Thymus (tissue), 11 donors: ENCODE data around the gene ARMC2. TPM values are rescaled to one million over a fixed set of nuclear protein-coding genes. Genes with fewer than 3 reads are reported as not detected.

Experiments
- DNase-seq, 9 donors: peaks; one replicate each; pipeline ENCODE4 v3.0.0-alpha.2; 2013; ENCODE audit warnings: low spot score in 9 of 9, low read depth in 6 of 9, missing footprints in 1 of 9
- H3K27ac ChIP-seq, 2 donors: one replicate each; pipeline ENCODE4 v1.5.1; 2013; ENCODE audit warnings: control low read depth in 1 of 2, low read depth in 1 of 2, low read length in 1 of 2, mild to moderate bottlenecking in 1 of 2, moderate library complexity in 1 of 2
- H3K27me3 ChIP-seq, 2 donors: one replicate each; pipeline ENCODE4 v1.5.1; 2013; ENCODE audit warnings: low read length in 1 of 2; ENCODE audit not compliant: control insufficient read depth in 2 of 2, insufficient read depth in 1 of 2
- H3K36me3 ChIP-seq, 2 donors: one replicate each; pipeline ENCODE4 v1.5.1; 2013; ENCODE audit warnings: low read length in 1 of 2, mild to moderate bottlenecking in 1 of 2, moderate library complexity in 1 of 2; ENCODE audit not compliant: control insufficient read depth in 2 of 2, insufficient read depth in 2 of 2
- H3K4me1 ChIP-seq, 2 donors: one replicate each; pipeline ENCODE4 v1.5.1; 2013; ENCODE audit warnings: low read length in 2 of 2; ENCODE audit not compliant: control insufficient read depth in 2 of 2, insufficient read depth in 2 of 2
- H3K4me3 ChIP-seq, 2 donors: one replicate each; pipeline ENCODE4 v1.5.1; 2013; ENCODE audit warnings: low read length in 2 of 2, control low read depth in 1 of 2, mild to moderate bottlenecking in 1 of 2
- H3K9me3 ChIP-seq, 2 donors: one replicate each; pipeline ENCODE4 v1.5.1; 2013; ENCODE audit warnings: low read length in 1 of 2, mild to moderate bottlenecking in 1 of 2; ENCODE audit not compliant: control insufficient read depth in 2 of 2, insufficient read depth in 1 of 2
- WGBS: extraction: QIAGEN DNeasy Blood & Tissue Kit; methylation state at CpG from one replicate; pipeline ENCODE4 v1.1.7; 2013; 5-methylcytosine and 5-hydroxymethylcytosine counted together
- polyA plus RNA-seq: library from polyadenylated mRNA; stranded (reverse); fragments of 200-250 nt; gene quantifications from one replicate; pipeline ENCODE4 v1.2.3, GENCODE V29; 2013
- total RNA-seq: library from RNA; stranded (reverse); fragments of 120-200 nt; gene quantifications from one replicate; pipeline ENCODE4 v1.2.4, GENCODE V29; 2013
- donor health status: healthy.

Gene ARMC2
- total and polyA plus RNA-seq, 2 donors: 1.8 to 1.9 TPM

DNA sequence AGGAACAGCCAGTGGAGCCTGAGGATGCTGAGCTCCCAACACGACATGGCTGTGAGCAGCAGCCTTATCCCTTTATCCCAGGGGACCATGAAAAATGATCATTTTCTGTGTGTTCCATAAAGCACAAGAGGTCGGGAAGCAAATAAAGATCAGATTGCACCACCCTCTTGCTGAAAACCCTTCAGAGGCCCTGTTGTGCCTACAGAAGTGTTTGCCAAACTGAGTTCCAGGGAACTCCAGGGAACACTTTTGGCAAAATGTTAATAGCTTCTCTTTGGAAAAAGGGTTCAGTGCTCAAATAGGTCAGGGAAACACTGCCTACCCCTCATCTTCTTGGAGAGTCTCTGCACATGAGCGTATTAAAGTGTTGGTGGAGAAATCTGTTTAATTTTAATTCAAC is 24.4 kb downstream of the ARMC2 start:
- DNase-seq: no peak
- Histone ChIP-seq H3K4me3 (no peak overlapping the region), H3K27me3 (no peaks in the 10 kb centered on the region), H3K9me3 (no peaks in the 10 kb centered on the region), H3K36me3 (no peaks in the 10 kb centered on the region), H3K4me1 (peaks cover 0 to 9% of the 10 kb centered on the region in 2 donors), H3K27ac (no peak overlapping the region)
- WGBS: 95% methylated on average over 3 of the region's 3 CpGs

DNA sequence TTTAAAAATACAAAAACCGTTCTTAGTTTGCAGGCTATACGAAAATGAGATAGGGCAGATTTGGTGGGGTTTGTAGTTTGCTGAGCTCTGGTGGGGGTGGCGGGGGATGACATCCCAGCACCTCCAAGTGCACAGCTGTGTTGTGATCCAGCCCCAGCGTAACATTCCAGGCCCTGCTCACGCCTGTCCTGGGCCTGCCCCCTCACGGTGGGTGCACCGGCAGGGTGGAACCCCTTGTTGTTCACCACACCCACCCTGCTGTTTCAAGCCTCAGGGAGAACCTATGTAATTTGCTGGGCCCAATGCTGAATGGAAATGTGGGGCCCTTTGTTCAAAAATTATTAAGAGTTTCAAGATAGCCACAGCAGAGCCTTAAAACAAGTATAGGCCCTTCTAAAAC is 25.0 kb downstream of the ARMC2 start:
- 94% methylated on average over 7 of the region's 7 CpGs for WGBS
- peaks cover 0 to 9% of the 10 kb centered on the region in 2 donors for H3K4me1 ChIP-seq

DNA sequence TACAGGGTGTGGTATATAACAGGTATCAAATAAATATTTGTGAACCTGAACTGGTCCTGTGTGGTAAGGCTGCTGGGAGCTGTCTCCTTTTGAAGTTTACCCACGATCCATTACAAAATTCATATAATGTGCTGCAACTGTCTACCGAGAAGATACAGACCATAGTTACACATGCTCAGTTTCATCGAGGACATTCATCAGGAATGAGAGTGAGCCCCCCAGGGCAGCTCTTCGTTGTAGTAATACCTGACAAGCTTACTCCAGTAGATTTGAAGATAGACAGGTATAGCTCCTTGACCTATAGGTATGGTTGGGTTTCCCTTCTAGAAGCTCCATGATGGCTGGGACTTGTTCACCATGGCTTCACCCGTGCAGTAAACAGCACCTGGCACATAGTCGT is 25.7 kb downstream of the ARMC2 start:
- Histone ChIP-seq H3K27ac (no peak overlapping the region), H3K36me3 (no peaks in the 10 kb centered on the region), H3K4me3 (no peak overlapping the region), H3K4me1 (peaks cover 0 to 9% of the 10 kb centered on the region in 2 donors), H3K9me3 (no peaks in the 10 kb centered on the region), H3K27me3 (no peaks in the 10 kb centered on the region)
- 96% methylated on average over 6 of the region's 6 CpGs for WGBS
- DNase-seq: no peak

More for the DNA sequence above, 25.0 kb downstream of the ARMC2 start:
- H3K36me3 ChIP-seq: no peaks in the 10 kb centered on the region
- no peak overlapping the region for H3K4me3 ChIP-seq
- no peak overlapping the region for H3K27ac ChIP-seq
- H3K9me3 ChIP-seq: no peaks in the 10 kb centered on the region
- DNase-seq: no peak
- H3K27me3 ChIP-seq: no peaks in the 10 kb centered on the region

DNA sequence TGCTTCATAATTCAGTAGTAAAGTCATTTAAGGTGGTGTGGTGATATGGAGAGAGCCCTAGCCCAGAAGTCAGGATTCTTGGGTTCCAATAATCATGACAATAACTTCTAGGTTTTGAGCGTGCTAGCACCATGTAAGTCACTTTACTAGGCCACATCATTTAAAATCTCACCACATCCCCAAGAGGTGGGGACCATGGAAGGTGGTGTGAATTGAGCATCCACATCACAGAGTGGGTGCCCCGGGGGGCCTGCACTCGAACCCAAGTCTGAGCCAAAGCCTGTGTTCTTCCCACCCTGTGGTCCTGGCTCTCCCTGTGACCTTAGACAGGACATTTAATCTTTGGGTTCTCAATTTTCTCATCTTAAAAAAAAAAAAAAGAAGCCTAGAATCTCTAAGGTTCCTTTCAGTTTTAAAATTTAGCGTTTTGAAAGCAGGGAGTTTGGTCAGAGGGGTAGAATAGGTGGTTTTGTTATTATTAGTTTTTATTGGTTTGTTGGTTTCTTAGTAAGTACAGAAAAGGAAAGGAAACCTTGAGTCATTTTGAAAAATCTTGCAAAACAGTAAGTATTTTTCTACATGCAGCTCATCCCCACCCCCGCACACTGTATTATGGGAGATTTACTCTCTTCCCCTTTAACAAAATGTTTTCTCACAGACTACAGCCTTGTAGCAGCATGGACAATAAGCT is 26.4 kb downstream of the ARMC2 start:
- 81% methylated on average over 5 of the region's 5 CpGs for WGBS
- Histone ChIP-seq H3K4me1 (peaks cover 0 to 9% of the 10 kb centered on the region in 2 donors), H3K27me3 (no peaks in the 10 kb centered on the region), H3K4me3 (no peak overlapping the region), H3K27ac (no peak overlapping the region), H3K36me3 (no peaks in the 10 kb centered on the region), H3K9me3 (no peaks in the 10 kb centered on the region)
- peak in 1 of 9 donors; percentile 38 for DNase-seq

DNA sequence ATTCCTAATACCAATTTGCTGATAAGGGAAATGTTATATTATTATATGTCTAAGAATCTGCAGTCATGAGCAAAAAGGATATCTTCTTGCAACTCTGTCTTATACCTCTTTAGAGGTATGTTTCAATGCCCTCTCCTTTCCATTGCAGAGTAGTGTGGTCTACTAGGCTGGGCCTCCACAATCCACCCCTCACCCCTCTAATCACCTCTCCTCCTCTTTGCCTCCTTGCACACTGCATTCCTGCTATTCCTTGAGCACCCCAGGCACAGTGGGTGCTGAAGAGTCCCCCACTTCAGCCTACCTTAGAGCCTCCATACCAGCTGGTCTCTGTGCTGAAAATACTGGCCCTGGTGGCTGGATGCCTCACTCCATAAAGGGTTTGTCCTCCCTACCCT is 26.9 kb downstream of the ARMC2 start:
- Histone ChIP-seq H3K4me1 (peaks cover 0 to 9% of the 10 kb centered on the region in 2 donors), H3K4me3 (no peak overlapping the region)
- DNase-seq: no peak

DNA sequence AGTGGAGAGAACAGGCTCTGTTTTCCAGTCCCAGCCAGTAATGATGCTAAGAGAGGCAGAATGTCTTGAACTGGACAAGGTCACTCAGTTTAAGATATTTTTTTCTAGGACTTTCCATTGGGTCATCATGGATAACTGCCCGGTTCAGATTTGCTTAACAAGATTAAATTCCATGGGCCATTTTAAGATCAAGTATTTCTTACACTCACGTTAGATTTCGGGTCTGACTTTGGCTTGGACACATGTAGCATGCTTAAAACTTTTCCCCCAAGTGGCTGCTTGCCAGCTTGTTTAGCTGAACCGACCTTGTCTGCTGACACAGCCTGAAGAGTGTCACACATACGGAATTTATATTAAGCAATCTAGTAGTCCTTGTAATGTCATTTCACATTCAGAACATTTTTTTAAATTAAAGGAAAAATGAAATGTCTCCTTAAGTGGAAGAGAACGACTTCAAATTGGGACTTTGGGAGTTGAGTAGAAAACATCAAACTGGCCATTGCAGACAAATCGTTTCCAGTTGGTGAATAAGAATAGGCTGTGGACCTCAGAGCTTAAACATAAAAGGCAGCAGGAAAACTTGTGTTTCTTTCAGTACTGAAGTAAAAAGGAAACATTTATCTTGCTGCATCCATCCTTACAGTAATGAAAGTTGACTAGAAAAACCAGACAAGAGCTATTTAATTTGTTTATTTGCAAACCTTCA is 29.0 kb downstream of the ARMC2 start:
- 93% methylated on average over 7 of the region's 7 CpGs for WGBS
- no peaks in the 10 kb centered on the region for H3K36me3 ChIP-seq
- DNase-seq: no peak
- no peak overlapping the region for H3K27ac ChIP-seq
- H3K4me3 ChIP-seq: no peak overlapping the region
- H3K4me1 ChIP-seq: peaks cover 0 to 5% of the 10 kb centered on the region in 2 donors
- H3K27me3 ChIP-seq: no peaks in the 10 kb centered on the region
- no peaks in the 10 kb centered on the region for H3K9me3 ChIP-seq

More for the DNA sequence above, 26.9 kb downstream of the ARMC2 start:
- Histone ChIP-seq H3K27me3 (no peaks in the 10 kb centered on the region), H3K27ac (no peak overlapping the region), H3K36me3 (no peaks in the 10 kb centered on the region), H3K9me3 (no peaks in the 10 kb centered on the region)

DNA sequence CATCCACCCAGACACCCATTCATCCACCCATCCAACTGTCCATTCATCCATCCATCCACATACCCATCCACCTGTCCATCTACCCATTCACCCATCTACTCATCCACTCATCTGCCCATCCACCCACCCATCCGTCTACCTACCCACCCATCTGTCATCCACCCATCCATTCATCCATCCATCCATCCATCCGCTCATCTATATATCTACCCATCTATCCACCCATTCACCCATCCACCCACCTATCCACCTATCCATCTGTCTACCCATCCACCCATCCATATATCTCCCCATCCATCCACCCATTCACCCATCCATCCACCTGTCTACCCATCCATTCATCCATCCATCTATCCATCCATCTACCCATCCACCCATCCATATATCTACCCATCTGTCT is 30.7 kb downstream of the ARMC2 start:
- 97% methylated on average over 2 of the region's 2 CpGs for WGBS
- Histone ChIP-seq H3K27me3 (no peaks in the 10 kb centered on the region), H3K4me1 (no peaks in the 10 kb centered on the region), H3K4me3 (no peak overlapping the region), H3K36me3 (no peaks in the 10 kb centered on the region), H3K27ac (no peak overlapping the region), H3K9me3 (no peaks in the 10 kb centered on the region)
- DNase-seq: no peak

DNA sequence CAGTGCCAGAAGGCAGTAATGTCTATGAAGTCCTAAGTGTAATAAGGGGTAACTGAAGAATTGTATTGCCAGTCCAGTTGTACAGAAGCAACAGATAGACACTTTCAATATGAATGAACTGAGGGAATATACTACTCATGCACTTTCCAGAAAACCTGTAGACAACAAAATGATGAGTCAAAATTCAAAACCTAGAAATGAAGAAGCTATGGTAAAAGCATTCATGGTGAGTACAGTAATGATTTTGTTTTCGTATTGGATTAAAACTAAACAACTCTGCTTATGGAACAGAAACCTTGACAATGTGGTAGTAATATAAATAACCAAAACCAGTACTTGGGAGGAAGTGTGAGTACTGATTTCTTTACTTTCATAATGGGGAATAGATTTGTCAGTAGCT is 35.0 kb downstream of the ARMC2 start:
- Histone ChIP-seq H3K36me3 (no peaks in the 10 kb centered on the region), H3K4me1 (no peaks in the 10 kb centered on the region), H3K27me3 (no peaks in the 10 kb centered on the region), H3K27ac (no peak overlapping the region), H3K9me3 (no peaks in the 10 kb centered on the region), H3K4me3 (no peak overlapping the region)
- 94% methylated on average over 1 of the region's 1 CpG for WGBS
- DNase-seq: no peak

DNA sequence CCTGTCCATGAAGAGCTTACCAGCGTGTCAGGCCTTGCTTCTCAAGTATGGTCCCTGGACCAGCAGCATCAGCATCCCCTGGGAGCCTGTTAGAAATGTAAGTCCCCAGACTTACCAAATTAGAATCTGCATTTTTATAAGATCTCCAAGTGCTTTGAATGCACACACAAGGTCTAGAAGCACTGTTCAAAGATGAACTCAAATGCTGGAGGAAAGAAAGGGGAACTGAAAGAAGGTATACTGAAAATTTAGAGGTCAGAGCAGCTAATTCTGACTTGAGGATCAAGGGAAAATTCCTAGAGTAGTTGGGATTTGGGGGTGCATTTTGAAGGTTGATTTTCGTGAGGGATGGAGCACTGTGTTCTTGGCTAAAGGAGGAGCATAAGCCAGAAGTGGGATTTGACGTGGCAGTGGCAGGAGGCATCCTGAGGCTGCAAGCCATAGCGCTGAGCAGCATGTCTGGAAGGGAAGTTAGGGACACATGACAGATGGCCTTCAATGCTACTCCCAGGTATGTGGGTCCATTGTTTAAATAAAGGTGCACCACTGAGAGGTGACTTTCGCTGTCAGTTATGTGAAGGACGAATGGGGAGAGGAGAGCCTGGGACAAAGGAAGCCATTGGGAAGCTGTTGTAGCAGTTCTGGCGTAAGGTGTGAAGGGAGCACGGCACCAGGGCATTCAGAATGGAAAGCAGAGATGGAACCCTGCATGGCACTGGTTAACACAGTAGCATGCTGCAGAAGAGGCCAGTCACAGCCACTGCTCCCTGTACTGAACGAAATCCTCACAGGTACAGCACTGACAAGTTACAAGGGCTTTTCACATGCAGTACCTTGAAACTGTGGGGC is 36.2 kb downstream of the ARMC2 start:
- no peak overlapping the region for H3K27ac ChIP-seq

More for the DNA sequence above, 36.2 kb downstream of the ARMC2 start:
- 97% methylated on average over 9 of the region's 9 CpGs for WGBS
- no peak overlapping the region for H3K4me3 ChIP-seq
- H3K4me1 ChIP-seq: no peaks in the 10 kb centered on the region
- H3K9me3 ChIP-seq: no peaks in the 10 kb centered on the region
- DNase-seq: no peak
- no peaks in the 10 kb centered on the region for H3K27me3 ChIP-seq
- H3K36me3 ChIP-seq: no peaks in the 10 kb centered on the region
